DOHH2 (cell line): ENCODE data around the gene DHX32.

Experiments used
- H3F3A ChIP-seq: fragments of 200-600 bp; sonication (generic), shearing (Covaris generic); 2 replicates; pipeline ENCODE4 v1.6.0; 2016; ENCODE audit warnings: antibody characterized with exemption, mild to moderate bottlenecking; ENCODE audit not compliant: control insufficient read depth, insufficient read depth
- H3K27ac ChIP-seq: fragments of 200-600 bp; sonication (generic); 2 replicates; pipeline ENCODE4 v1.5.1; 2014; ENCODE audit warnings: low read depth, mild to moderate bottlenecking, low read length, moderate library complexity
- H3K27me3 ChIP-seq: fragments of 200-600 bp; sonication (generic); 2 replicates; pipeline ENCODE4 v1.6.1; 2014; ENCODE audit warnings: mild to moderate bottlenecking, low read length, mixed read lengths; ENCODE audit not compliant: control insufficient read depth
- H3K36me3 ChIP-seq: fragments of 200-600 bp; sonication (generic); 2 replicates; pipeline ENCODE4 v1.6.1; 2014; ENCODE audit warnings: mild to moderate bottlenecking, low read length, moderate library complexity, mixed read lengths; ENCODE audit not compliant: control insufficient read depth
- H3K4me1 ChIP-seq: fragments of 200-600 bp; sonication (generic); 2 replicates; pipeline ENCODE4 v1.6.1; 2014; ENCODE audit warnings: mild to moderate bottlenecking, low read length, mixed read lengths; ENCODE audit not compliant: control insufficient read depth
- H3K4me2 ChIP-seq: fragments of 200-600 bp; sonication (generic); 2 replicates; pipeline ENCODE4 v1.6.0; 2014; ENCODE audit warnings: mild to moderate bottlenecking, low read length, moderate library complexity
- H3K4me3 ChIP-seq: fragments of 200-600 bp; sonication (generic); 2 replicates; pipeline ENCODE4 v1.5.1; 2014; ENCODE audit warnings: mild to moderate bottlenecking, low read length, mixed read lengths
- H3K79me2 ChIP-seq: fragments of 200-600 bp; sonication (generic); 2 replicates; pipeline ENCODE4 v1.6.1; 2014; ENCODE audit warnings: mild to moderate bottlenecking, low read length, mixed read lengths; ENCODE audit not compliant: control insufficient read depth
- H3K9me2 ChIP-seq: fragments of 200-600 bp; sonication (generic); replicated peaks from 2 replicates; pipeline ENCODE4 v1.6.1; 2014; ENCODE audit warnings: mild to moderate bottlenecking, low read length, mixed read lengths; ENCODE audit not compliant: control insufficient read depth
- H3K9me3 ChIP-seq: fragments of 200-600 bp; sonication (generic); 2 replicates; pipeline ENCODE4 v1.6.1; 2014; ENCODE audit warnings: antibody characterized with exemption, low read length, mixed read lengths; ENCODE audit not compliant: control insufficient read depth, insufficient read depth
- H4K20me1 ChIP-seq: fragments of 200-600 bp; sonication (generic); 2 replicates; pipeline ENCODE4 v1.6.0; 2014; ENCODE audit warnings: low read depth, mild to moderate bottlenecking, antibody characterized with exemption, low read length, moderate library complexity; ENCODE audit not compliant: control insufficient read depth, insufficient read depth
- CTCF ChIP-seq: fragments of 200-600 bp; sonication (generic); IDR thresholded peaks from one replicate; pipeline ENCODE4 v1.5.1; 2014; ENCODE audit warnings: antibody characterized with exemption, mild to moderate bottlenecking, low read depth, low read length; ENCODE audit not compliant: poor library complexity, severe bottlenecking
- EZH2phosphoT487 ChIP-seq: fragments of 200-600 bp; sonication (generic); IDR thresholded peaks from 2 replicates; pipeline ENCODE4 v1.6.1; 2017; ENCODE audit warnings: borderline replicate concordance, mild to moderate bottlenecking, antibody characterized with exemption, low read length, moderate library complexity, mixed read lengths

Gene DHX32

DNA sequence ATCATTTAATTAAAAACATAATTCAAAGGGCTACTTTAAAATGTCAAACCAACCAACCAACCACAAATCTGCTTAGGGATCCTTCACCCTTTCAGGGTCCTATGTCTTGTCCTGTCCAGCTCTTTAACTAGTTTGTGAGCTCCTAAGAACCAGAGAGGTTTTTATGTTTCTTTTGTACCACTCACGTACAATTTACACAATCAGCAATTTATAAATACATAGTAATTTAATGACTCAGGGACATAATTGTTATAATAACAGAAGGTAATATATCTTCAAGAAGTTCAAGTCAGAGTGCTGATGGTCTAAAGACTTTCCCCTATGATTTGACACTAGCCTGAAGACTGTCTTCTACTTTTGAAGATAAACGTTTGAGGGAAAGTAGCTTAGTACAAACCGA is 16.0 kb downstream of the DHX32 start:
- Histone ChIP-seq H3F3A (no peaks in the 10 kb centered on the region), H3K4me2 (no peak overlapping the region), H3K9me3 (no peaks in the 10 kb centered on the region), H3K27ac (no peak overlapping the region), H4K20me1 (no peaks in the 10 kb centered on the region), H3K36me3 (no peaks in the 10 kb centered on the region), H3K79me2 (no peaks in the 10 kb centered on the region), H3K27me3 (no peaks in the 10 kb centered on the region), H3K4me1 (no peaks in the 10 kb centered on the region), H3K9me2 (no peaks in the 10 kb centered on the region), H3K4me3 (no peak overlapping the region)
- TF ChIP-seq CTCF: no peak
- TF ChIP-seq EZH2phosphoT487: no peak

- H3K9me2 ChIP-seq: no peaks in the 10 kb centered on the region
- H3K27ac ChIP-seq: no peak overlapping the region
- 0 out of 2 replicates have a peak, but pooled peaks cover 4% of the 10 kb centered on the region for H3K4me1 ChIP-seq
- TF ChIP-seq EZH2phosphoT487 (no peak), CTCF (no peak)
- H3F3A ChIP-seq: no peaks in the 10 kb centered on the region
- no peak overlapping the region for H3K4me3 ChIP-seq
- no peak overlapping the region for H3K4me2 ChIP-seq
- H4K20me1 ChIP-seq: no peaks in the 10 kb centered on the region
- no peaks in the 10 kb centered on the region for H3K27me3 ChIP-seq
- no peaks in the 10 kb centered on the region for H3K9me3 ChIP-seq
- H3K36me3 ChIP-seq: peaks cover 4% of the 10 kb centered on the region; the same call in 1 of the 2 replicates
- H3K79me2 ChIP-seq: no peaks in the 10 kb centered on the region
These were observed 21.8 kb downstream of the DHX32 start for GRCh38 chr10:125859128-125859817.

DNA sequence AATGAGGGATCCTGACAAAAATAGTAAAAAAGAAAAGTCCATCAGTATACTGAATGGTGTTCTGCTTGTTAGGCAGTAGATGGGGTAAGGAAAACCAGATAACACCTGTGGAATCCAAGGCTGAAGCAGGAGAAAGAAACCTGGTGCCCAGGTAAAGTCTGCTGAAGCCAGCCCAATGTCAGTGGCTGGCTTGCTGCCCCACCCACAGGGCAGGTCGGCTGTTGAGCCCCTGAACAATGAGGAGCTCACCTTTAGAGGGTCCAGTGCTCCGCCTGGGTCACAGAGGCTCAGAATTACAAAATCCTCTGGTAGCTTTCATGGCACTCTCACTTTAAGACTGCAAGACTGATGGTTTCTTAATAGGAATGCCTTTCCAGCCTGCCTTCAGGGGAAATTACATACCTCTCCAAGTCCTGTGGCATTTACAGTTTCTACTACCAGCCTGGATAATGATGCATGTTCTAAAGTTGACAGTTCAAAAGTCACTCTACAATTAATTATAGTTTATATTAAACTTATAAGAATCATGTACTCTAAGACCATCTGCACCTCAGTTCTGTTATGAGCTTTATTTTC is 23.8 kb downstream of the DHX32 start:
- Histone ChIP-seq H3F3A (no peaks in the 10 kb centered on the region), H3K27ac (no peak overlapping the region), H3K4me1 (0 out of 2 replicates have a peak, but pooled peaks cover 4% of the 10 kb centered on the region), H4K20me1 (0 out of 2 replicates have a peak, but pooled peaks cover 1% of the 10 kb centered on the region), H3K36me3 (peaks cover 4% of the 10 kb centered on the region), H3K79me2 (no peaks in the 10 kb centered on the region), H3K9me3 (no peaks in the 10 kb centered on the region), H3K9me2 (no peaks in the 10 kb centered on the region), H3K4me2 (no peak overlapping the region), H3K27me3 (no peaks in the 10 kb centered on the region), H3K4me3 (no peak overlapping the region)
- TF ChIP-seq EZH2phosphoT487 (no peak), CTCF (no peak)
